Right lobe of liver (tissue), 4 donors: ENCODE data around the gene GPR17.

Experiments used
- CTCF ChIP-seq, 4 donors: fragments of 200-600 bp in 3 of 4; fragments of 450-650 bp in 1 of 4; IDR thresholded peaks; one replicate each; pipeline versions ENCODE4 v1.5.1 to v1.8.0; 2016 to 2022; ENCODE audit warnings: antibody characterized with exemption in 4 of 4, mild to moderate bottlenecking in 2 of 4
- POLR2A ChIP-seq: fragments of 450-650 bp; IDR thresholded peaks from one replicate; pipeline ENCODE4 v1.6.1; 2017; ENCODE audit warnings: antibody characterized with exemption, mild to moderate bottlenecking
- donor health status: DM: no; HTN: no; CAD: no.
- donor health status: DM: no; HTN: no; CAD: no.
- donor health status: DM: no; HTN: yes; CAD: no.

DNA sequence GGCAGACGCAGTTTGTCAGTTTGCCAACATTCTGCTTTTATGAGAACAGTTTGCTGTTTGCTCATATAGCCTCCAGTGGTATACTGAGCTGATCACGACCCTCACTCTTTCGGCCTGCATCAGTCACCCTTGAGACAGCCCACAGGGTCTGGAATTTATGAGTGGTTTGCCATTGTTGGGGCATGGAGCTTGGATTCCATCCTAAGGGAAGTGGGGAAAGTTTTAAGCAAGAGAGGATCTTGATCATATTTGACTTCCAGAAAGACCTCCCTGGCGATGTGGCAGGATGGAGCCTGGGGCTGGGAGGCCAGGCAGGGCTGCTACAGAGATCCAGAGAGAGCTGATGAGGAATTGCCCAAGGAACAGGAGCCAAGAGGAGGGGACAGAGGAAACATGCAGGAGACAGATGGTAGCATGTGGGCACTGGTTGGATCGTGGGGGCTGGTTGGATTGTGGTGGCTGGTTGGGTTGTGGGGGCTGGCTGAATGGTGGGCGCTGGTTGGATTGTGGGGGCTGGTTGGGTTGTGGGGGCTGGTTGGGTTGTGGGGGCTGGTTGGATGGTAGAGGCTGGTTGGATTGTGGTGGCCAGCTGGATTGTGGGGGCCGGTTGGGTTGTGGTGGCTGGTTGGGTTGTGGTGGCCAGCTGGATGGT is 27.3 kb upstream of the GPR17 start:
- no peak for TF ChIP-seq CTCF (IDR thresholded peaks at IDR 0.05)
- no peak for TF ChIP-seq POLR2A
